ENCODE measurements around the gene REM2.
"Not testable (repeated sequence)": the region's sequence is repeated elsewhere in the genome, so short reads cannot be mapped to it uniquely, and the experiment has no call there.

The REM2 gene

DNA sequence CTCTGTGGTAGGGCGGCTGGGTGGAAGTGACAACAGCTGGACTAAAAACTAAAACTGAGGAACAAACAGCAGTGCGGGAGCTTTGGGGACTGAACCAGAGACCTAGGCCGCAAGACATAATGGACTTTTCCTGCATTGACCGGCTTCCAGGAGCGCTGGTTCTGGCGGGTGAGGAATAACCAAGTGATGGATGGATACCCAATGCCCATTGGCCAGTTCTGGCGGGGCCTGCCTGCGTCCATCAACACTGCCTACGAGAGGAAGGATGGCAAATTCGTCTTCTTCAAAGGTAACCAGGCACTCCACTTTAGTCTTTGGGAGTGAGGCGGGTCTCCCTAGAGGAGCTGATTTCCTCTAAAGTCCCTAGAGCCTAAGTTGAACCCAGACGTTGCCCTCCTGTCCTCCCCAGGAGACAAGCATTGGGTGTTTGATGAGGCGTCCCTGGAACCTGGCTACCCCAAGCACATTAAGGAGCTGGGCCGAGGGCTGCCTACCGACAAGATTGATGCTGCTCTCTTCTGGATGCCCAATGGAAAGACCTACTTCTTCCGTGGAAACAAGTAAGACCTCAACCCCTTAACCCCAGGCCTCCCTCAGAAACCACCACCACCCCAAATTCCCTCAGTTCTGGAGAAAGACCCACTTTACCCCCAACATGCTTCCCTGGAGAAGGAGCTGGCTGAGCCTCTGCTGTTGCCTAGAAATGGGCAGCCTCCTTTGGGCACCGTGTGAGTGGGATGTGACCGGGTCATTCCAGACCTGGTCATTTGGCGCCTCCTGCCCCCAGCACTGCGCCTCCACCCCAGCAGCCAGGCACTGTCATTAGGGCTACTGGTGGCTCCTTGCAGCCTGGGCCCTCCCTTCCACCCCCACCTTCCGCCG is 38.6 kb upstream of the REM2 start:
- ATAC-seq (ENCODE audit: low read depth) (no peak), DNase-seq (ENCODE audit: low spot score in 2 of 2) (no peak)
- no peaks in the 10 kb centered on the region for H3K4me1 Mint-ChIP-seq
- H3K36me3 Mint-ChIP-seq, result no peaks in the 10 kb centered on the region
- peaks cover 18% of the 10 kb centered on the region for H3K27me3 Mint-ChIP-seq
- H3K27ac Mint-ChIP-seq, result no peak overlapping the region
- no peak overlapping the region for H3K4me3 Mint-ChIP-seq
- H3K9me3 Mint-ChIP-seq, result no peaks in the 10 kb centered on the region

DNA sequence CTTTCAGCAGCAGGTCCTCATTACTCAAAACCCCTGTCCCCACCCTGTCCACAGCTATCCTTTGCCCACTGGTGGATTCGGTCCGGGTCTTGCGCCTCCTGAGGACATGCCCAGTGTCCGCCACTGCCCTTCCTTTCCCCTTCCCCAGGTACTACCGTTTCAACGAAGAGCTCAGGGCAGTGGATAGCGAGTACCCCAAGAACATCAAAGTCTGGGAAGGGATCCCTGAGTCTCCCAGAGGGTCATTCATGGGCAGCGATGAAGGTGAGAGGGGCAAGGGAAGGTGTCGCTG is 38.0 kb upstream of the REM2 start:
- Mint-ChIP-seq H3K4me3 (no peak overlapping the region), H3K4me1 (no peaks in the 10 kb centered on the region), H3K27me3 (peaks cover 18% of the 10 kb centered on the region), H3K27ac (no peak overlapping the region), H3K36me3 (no peaks in the 10 kb centered on the region), H3K9me3 (no peaks in the 10 kb centered on the region)
- ATAC-seq (ENCODE audit: low read depth) (no peak), DNase-seq (ENCODE audit: low spot score in 2 of 2) (no peak)

DNA sequence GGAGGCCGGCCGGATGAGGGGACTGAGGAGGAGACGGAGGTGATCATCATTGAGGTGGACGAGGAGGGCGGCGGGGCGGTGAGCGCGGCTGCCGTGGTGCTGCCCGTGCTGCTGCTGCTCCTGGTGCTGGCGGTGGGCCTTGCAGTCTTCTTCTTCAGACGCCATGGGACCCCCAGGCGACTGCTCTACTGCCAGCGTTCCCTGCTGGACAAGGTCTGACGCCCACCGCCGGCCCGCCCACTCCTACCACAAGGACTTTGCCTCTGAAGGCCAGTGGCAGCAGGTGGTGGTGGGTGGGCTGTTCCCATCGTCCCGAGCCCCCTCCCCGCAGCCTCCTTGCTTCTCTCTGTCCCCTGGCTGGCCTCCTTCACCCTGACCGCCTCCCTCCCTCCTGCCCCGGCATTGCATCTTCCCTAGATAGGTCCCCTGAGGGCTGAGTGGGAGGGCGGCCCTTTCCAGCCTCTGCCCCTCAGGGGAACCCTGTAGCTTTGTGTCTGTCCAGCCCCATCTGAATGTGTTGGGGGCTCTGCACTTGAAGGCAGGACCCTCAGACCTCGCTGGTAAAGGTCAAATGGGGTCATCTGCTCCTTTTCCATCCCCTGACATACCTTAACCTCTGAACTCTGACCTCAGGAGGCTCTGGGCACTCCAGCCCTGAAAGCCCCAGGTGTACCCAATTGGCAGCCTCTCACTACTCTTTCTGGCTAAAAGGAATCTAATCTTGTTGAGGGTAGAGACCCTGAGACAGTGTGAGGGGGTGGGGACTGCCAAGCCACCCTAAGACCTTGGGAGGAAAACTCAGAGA is 37.0 kb upstream of the REM2 start:
- DNase-seq (ENCODE audit: low spot score in 2 of 2) (no peak), ATAC-seq (ENCODE audit: low read depth) (no peak)
- Mint-ChIP-seq H3K4me3 (no peak overlapping the region), H3K4me1 (no peaks in the 10 kb centered on the region), H3K36me3 (no peaks in the 10 kb centered on the region), H3K27me3 (peaks cover 18% of the 10 kb centered on the region), H3K9me3 (no peaks in the 10 kb centered on the region), H3K27ac (no peak overlapping the region)

DNA sequence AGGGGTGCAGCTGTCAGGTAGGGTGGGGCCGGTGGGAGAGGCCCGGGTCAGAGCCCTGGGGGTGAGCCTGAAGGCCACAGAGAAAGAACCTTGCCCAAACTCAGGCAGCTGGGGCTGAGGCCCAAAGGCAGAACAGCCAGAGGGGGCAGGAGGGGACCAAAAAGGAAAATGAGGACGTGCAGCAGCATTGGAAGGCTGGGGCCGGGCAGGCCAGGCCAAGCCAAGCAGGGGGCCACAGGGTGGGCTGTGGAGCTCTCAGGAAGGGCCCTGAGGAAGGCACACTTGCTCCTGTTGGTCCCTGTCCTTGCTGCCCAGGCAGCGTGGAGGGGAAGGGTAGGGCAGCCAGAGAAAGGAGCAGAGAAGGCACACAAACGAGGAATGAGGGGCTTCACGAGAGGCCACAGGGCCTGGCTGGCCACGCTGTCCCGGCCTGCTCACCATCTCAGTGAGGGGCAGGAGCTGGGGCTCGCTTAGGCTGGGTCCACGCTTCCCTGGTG is 36.2 kb upstream of the REM2 start:
- H3K4me1 Mint-ChIP-seq, result no peaks in the 10 kb centered on the region
- H3K9me3 Mint-ChIP-seq, result no peaks in the 10 kb centered on the region
- H3K27me3 Mint-ChIP-seq, result peaks cover 15% of the 10 kb centered on the region
- H3K27ac Mint-ChIP-seq, result no peak overlapping the region
- no peaks in the 10 kb centered on the region for H3K36me3 Mint-ChIP-seq
- H3K4me3 Mint-ChIP-seq, result no peak overlapping the region
- ATAC-seq (ENCODE audit: low read depth) (no peak), DNase-seq (ENCODE audit: low spot score in 2 of 2) (no peak)

DNA sequence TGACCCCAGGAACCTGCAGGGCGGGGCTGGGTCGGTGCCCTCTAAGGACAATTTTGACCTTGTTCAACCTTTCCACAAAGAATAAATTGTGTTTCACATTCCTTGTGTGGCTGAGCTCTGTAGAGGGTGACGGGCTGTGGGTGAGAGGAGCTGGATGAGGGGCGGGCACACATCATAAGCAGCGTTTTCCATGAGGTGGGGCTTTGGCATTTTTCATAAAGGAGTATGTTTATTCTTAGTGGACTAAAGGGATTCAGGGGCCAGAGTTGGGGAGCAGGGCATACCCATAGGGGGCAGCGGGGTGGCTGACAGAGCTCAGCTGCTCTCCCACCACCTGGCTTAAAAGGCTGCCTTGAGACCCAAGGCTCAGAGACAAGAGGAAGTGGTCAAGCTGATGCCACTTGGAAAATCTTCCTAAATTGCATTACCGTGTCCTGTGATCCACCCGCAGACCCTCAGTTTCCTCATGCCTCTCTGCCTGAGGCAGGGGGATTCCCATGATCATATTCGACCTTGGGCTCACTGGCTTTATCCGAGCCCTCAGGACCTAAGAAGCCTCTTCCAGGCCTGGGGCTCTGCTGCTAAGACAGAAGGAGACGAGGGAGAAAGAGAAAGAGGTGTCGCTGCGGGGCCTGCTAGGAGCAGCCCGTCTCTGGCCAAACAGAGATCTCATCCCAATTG is 35.2 kb upstream of the REM2 start:
- no peak for ATAC-seq (ENCODE audit: low read depth)
- Mint-ChIP-seq H3K36me3 (no peaks in the 10 kb centered on the region), H3K27me3 (peaks cover 15% of the 10 kb centered on the region), H3K4me3 (no peak overlapping the region), H3K4me1 (peaks cover 2% of the 10 kb centered on the region), H3K9me3 (no peaks in the 10 kb centered on the region), H3K27ac (no peak overlapping the region)
- DNase-seq (ENCODE audit: low spot score in 2 of 2), result no peak

- Mint-ChIP-seq H3K27me3 (peaks cover 15% of the 10 kb centered on the region), H3K9me3 (no peaks in the 10 kb centered on the region), H3K36me3 (no peaks in the 10 kb centered on the region), H3K4me1 (peaks cover 7% of the 10 kb centered on the region), H3K27ac (no peak overlapping the region), H3K4me3 (no peak overlapping the region)
- ATAC-seq (ENCODE audit: low read depth), result no peak
- DNase-seq (ENCODE audit: low spot score in 2 of 2), result no peak
Observed at GRCh38 chr14:22848351-22849164, 34.5 kb upstream of the REM2 start.

DNA sequence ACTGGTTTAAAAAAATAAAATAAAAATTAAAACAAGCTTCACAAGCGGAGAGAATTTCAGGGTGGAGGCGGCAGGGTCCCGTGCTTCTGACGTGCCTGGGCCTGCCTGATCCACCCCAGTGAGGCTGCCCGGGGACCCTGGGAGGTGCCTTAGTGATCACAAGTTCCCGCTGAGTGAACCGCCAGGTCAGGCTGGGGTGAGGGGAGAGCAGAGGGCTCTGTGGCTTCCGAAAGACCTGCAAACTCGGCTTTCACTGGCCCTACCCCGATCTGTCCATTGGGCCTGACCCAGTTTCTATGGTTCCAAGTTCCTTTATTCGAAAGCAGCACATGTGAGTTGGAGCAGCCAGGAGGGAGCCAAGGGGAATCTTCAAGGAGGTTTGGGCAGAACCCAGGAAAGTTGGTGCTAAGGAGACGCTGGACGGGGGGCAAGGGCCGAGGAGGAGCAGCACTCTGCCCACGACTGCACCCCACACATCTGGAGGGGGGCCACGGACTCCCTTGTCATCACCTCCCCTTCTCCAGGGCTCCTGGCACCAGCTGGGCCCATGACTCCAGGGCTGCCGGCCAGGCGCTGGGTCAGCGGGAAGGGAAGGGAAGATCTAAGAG is 33.7 kb upstream of the REM2 start:
- no peak for DNase-seq (ENCODE audit: low spot score in 2 of 2)
- H3K36me3 Mint-ChIP-seq, result no peaks in the 10 kb centered on the region
- H3K9me3 Mint-ChIP-seq, result no peaks in the 10 kb centered on the region
- peaks cover 15% of the 10 kb centered on the region for H3K27me3 Mint-ChIP-seq
- H3K4me3 Mint-ChIP-seq, result no peak overlapping the region
- H3K27ac Mint-ChIP-seq, result no peak overlapping the region
- no peak for ATAC-seq (ENCODE audit: low read depth)
- peaks cover 7% of the 10 kb centered on the region for H3K4me1 Mint-ChIP-seq

GRCh38 chr14:22850944-22851764 is 31.9 kb upstream of the REM2 start:
- Mint-ChIP-seq H3K4me1 (peaks cover 7% of the 10 kb centered on the region), H3K27ac (no peak overlapping the region), H3K9me3 (no peaks in the 10 kb centered on the region), H3K36me3 (no peaks in the 10 kb centered on the region), H3K27me3 (peaks cover 9% of the 10 kb centered on the region), H3K4me3 (no peak overlapping the region)
- ATAC-seq (ENCODE audit: low read depth) (no peak), DNase-seq (ENCODE audit: low spot score in 2 of 2) (no peak)

GRCh38 chr14:22852178-22852577 is 30.8 kb upstream of the REM2 start:
- not testable (repeated sequence) for H3K9me3 Mint-ChIP-seq; H3K27ac Mint-ChIP-seq; H3K36me3 Mint-ChIP-seq; H3K4me1 Mint-ChIP-seq; ATAC-seq (ENCODE audit: low read depth); H3K4me3 Mint-ChIP-seq; H3K27me3 Mint-ChIP-seq; DNase-seq (ENCODE audit: low spot score in 2 of 2)

DNA sequence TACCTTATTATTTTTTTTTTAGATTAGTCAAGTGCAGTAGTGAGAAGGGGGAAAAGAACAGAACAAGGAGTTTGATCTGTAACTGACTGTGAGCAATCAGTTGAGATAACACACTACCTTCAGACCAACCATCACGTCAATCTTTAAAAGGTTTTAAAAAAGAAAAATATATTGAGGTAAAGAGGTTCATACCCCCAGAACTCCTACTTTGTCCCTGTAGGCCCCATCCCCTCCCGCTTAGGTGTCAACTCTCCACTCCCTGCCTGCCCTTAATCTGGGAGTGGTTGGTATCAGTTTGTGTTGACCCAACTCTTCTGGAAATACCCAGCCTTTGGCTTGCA is 30.5 kb upstream of the REM2 start:
- DNase-seq (ENCODE audit: low spot score in 2 of 2) (no peak), ATAC-seq (ENCODE audit: low read depth) (no peak)
- no peak overlapping the region for H3K4me3 Mint-ChIP-seq
- H3K9me3 Mint-ChIP-seq, result no peaks in the 10 kb centered on the region
- peaks cover 2% of the 10 kb centered on the region for H3K36me3 Mint-ChIP-seq
- H3K27me3 Mint-ChIP-seq, result peaks cover 2% of the 10 kb centered on the region
- peak overlapping the region; percentile 56 for H3K27ac Mint-ChIP-seq
- H3K4me1 Mint-ChIP-seq, result peaks cover 7% of the 10 kb centered on the region

DNA sequence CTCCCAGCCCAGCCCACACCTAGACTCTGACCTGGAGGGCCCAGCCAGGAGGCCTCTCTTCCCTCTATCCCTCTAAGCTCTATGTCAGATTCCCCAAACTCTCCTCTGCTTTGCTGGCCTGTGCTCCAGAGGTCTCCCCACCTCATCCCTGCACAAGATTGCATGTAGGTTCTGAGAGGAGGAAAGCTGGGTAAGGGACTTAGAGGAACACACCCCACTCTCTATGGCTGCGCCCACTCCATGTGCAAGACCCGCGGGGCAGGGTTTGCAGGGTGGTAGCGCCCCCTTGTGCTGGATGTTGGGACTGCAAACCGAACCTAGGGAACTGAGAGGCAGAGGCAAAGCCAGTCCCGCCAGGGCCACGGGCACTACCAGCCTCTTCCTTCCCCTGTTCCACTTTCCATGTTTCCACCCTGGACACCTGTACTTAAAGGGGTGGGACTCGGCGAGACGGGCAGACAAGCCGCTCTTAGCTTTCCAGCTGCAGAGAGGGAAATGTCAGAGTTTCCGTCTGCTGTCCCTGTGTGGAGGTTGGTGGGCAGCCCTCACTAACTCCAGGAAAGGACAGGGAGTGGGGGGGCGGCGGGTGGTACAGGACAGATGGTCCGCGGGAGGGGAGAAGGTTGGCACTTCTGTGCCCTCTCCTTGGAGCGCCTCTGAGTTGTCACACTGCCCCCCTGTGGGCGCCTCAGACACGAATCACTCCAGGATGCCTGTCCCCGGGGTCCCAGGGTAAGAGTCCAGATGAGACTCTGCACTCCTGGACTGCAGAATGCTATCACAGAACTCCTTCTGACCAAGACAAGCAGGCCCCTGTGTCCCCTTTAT is 29.9 kb upstream of the REM2 start:
- DNase-seq (ENCODE audit: low spot score in 2 of 2) (peak; percentile 98 to 100), ATAC-seq (ENCODE audit: low read depth) (peak; percentile 93)
- Mint-ChIP-seq H3K27ac (peak overlapping the region; percentile 56), H3K27me3 (peaks cover 2% of the 10 kb centered on the region), H3K9me3 (no peaks in the 10 kb centered on the region), H3K36me3 (peaks cover 2% of the 10 kb centered on the region), H3K4me1 (peaks cover 7% of the 10 kb centered on the region), H3K4me3 (peak overlapping the region; percentile 85)

GRCh38 chr14:22854296-22854695 is 28.7 kb upstream of the REM2 start:
- not testable (repeated sequence) for ATAC-seq (ENCODE audit: low read depth)

More at GRCh38 chr14:22854296-22854695, 28.7 kb upstream of the REM2 start:
- not testable (repeated sequence) for H3K27me3 Mint-ChIP-seq; H3K4me3 Mint-ChIP-seq; H3K4me1 Mint-ChIP-seq; DNase-seq (ENCODE audit: low spot score in 2 of 2); H3K36me3 Mint-ChIP-seq; H3K9me3 Mint-ChIP-seq; H3K27ac Mint-ChIP-seq
